Hippocampal formation (tissue), 2 donors: ENCODE data around the gene NR3C1.

Source experiments
- DNase-seq, 2 donors: peaks; one replicate each; lab custom pipeline; 2025; lab: John Stamatoyannopoulos, UW

The NR3C1 gene

DNA sequence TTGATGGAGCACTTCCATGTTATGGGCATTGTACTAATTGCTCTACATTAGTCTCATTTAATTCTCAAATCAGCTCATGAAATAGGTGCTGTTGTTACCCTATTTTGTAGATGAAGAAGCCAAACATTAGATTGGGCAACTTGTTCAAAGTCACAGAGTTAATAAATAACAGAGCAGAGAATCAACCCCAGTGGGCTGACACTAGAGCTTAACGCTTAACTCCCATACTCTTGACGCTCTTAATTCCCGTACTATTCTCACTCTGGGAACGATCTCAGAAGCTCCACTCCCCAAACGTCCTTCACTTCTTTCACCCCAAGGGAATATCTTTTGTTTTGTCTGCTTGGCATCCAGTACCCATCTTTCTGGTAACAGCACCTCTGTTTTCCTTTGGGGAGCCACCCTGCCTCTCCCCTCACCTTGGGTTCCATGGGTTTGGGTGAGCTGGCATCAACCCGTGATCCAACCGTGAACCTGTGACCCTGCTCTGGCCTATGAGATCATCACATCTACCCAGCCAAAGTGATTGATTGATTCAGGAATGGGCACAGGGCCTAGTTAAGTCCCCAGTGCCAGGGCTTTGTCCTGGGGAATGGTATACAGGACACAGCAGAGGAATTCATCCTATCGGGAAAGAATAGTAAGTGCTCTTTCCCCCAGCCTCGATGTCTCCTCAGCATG, 169.2 kb downstream of the NR3C1 start:
- no peak for DNase-seq

DNA sequence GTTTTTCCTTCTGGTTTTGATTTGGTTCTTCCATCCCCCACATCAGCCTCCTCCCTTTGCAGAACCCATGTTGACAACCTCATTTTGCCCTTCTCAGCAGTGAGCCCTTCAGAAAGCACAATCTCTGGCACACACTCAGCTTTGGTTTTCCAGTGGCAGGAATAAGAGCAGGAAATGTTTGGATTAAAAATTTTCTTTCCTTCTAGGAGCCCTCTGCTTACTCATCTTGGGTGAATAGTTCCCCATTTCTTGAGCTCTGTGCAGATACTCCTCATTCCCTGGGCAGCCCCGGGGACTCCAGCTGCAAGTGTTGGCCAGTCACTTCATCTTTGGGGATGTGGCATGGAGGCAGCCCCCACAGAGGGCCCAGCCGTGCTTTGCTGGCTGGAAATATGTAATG, 170.5 kb downstream of the NR3C1 start:
- DNase-seq: no peak

DNA sequence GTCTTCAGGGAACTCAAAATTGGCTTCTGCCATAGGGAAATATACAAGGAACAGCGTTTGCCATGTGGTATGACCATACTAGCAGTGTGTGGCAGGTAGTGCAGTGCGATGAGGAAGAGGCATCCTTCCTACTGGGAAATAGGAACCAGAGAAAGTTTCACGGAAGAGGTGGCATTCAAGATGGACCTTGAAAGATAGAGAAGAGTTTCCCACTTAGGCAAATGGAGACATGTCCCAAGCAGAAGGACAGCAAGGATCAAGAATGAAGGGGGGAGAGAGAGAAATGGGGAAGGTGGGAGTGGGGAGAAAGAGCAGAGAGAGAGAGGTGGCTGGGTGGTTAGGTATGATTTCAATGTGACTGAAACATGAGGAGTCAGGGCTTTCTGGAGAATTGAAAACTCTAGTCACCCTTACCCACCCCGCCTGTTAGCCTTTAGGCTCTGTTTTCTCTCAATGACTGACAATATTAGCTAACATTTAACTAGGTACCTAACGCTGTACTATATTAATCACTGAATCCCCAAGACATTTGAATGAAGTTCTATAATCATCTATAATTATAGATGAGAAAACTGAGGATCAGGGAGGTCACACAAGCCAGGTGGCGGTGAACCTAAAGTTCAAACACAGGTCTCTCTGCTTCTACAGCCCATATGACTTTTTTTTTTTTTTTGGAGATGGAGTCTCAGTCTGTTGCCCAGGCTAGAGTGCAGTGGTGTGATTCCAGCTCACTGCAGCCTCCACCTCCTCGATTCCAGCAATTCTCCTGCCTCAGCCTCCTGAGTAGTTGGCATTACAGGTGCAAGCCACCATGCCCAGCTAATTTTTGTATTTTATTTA, 171.3 kb downstream of the NR3C1 start:
- no peak for DNase-seq

DNA sequence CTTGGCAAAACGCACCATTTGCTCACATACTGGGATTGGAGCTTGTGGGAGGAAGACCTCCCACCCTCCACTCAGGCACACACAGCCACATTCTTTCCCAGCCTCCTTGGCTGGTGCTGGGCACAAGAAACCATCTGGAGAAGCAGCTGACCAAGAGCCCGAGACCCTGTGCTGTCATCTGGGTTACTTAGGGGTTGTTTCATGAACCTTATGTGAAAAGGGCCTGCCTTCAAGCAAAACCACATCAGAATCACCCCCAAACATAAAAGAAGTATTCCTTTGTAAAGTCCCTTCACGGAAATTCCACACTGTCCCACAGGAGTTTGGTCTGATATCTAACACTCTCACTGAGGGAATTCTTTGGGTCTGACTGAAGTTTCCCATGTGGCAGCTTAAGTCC, 172.1 kb downstream of the NR3C1 start:
- DNase-seq: no peak

DNA sequence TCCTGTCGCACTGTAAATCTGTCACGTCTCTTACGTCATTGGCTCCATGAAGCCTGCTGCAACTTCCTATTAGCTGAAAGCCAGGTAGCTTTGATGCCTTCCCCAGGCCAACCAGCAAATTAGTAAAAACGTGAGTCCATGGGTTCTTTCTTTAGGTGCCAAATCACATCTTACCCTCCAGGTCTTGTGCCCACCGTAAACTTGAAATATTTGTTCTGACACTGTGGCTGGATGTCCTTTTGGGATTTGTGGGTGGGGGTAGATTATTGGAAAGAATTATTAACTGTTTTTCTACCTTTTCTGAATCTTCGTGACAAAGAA, 172.8 kb downstream of the NR3C1 start:
- DNase-seq: no peak

DNA sequence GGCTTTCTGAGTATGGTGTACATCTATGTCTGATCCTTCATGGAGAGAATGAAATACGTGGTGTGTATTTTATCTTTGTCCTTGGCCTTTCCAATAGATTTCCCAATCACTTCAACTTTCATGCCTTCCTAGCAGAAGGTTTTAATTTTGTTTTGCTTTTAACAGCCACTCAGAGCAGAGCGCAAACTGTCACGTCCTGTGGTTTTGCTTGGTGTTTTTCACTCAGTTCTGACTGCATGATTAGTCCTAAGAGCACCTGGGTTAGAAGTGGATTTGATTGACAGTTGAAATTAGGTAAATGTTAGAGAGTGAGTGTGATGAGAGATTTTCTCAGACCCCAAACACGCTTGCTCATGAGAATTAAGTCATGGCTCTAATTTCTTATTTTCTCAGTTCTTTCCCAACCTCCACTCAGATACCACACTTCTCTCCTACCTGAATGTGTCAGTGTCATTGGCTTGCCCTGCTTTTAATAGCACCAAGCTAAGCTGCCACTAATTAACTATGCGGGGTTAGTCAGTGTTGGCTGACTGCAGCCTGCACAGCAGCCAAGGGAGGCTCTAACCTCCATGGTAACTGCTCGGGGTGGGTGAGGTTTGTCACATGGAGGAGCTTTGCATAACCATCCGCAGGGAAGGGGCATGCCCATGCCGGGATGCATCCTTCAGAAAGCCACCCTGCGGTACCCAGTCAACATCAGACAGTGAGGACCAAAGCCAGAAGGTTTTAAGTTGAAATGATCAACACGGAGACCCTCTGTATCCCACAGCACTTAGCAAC, 173.4 kb downstream of the NR3C1 start:
- no peak for DNase-seq

DNA sequence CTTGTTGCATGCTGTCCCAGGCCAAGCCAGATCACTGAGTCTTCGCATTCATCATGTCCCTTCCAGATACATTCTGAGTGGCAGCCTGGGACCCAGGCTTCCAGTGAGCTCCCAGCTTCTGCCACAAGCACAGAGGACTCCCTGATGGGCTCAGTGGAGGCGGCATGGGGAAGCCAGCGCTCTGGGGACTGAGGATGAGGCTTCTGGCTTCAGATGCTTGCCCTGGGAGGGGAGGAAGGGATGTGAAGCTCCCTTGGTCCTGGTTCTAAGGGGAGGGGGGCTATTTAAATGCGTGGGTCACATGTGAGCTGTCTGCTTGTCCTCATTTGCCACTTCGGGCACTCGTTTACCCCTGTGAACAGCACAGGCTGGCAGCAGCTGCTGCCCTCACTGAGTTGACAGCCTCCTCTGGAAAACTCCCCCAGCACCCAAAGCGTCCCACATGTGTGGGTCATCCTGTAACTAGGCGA, 174.0 kb downstream of the NR3C1 start:
- DNase-seq: no peak

DNA sequence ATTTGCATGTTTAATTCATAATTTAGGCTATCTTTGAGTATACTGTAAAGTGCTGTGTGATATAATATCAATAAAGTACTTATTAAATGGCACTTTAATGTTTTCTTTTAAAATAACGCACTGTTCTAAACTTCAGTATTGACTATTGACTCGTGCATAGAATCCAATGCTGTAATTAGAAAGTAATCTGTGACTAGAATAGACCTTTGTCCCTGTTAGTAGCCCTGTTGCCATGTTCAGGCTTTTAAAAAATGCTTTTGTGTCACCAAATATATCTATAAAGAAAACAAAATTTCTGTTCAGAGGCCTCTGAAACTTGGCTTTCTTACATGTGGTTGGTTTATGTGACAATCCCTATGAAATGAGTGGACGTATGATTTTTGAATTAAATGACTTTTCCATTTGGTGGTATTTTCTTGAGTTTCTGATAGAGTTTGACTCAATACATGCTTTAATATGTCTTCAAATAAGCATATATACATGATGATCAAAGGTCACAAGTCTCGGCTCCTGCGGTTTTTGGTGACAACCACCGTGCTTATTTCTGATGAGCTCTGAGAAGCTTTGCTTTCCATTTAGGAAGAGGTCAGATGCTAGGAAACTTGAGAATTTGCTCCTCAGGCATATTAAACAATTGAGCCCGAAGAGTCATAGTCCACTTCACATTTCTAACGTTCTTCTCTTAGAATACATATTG, 174.7 kb downstream of the NR3C1 start:
- no peak for DNase-seq
